ENCODE data around the gene PLCXD3.

The PLCXD3 gene
- long read RNA-seq, result 0 reads

GRCh38 chr5:41510176-41510831 is at the start of gene PLCXD3:
Gene PLCXD3, minus strand, starts transcription at chr5:41510601. Its CDS starts 75 bp downstream, at chr5:41510526.
- H3K4me3 ChIP-seq (replicated peaks; ENCODE audit: insufficient read depth, low read length), result no peak within 1 kb of the TSS
- H3K27ac ChIP-seq (replicated peaks), result no peak within 1 kb of the TSS
- DNase-seq (ENCODE audit: low read depth in 1 of 2, low spot score in 1 of 2), result no peak
- peaks cover 15% of the 10 kb centered on the region for H3K27me3 ChIP-seq (ENCODE audit: insufficient read depth, poor library complexity, severe bottlenecking)
- TF ChIP-seq SPI1 (IDR thresholded peaks at IDR 0.05; ENCODE audit: borderline replicate concordance, low read depth) (no peak), POLR2AphosphoS5 (IDR thresholded peaks at IDR 0.05; ENCODE audit: low read depth) (no peak), CTCF (IDR thresholded peaks at IDR 0.05; ENCODE audit: insufficient read depth, low read length) (no peak), REST (IDR thresholded peaks at IDR 0.05; ENCODE audit: insufficient replicate concordance, low read depth) (no peak), GABPA (IDR thresholded peaks at IDR 0.05; ENCODE audit: low read depth) (no peak)

GRCh38 chr5:41559184-41559583 is 48.8 kb upstream of the PLCXD3 start:
- H3K4me3 ChIP-seq (replicated peaks; ENCODE audit: insufficient read depth, low read length), result no peak overlapping the region
- DNase-seq (ENCODE audit: low read depth in 1 of 2, low spot score in 1 of 2), result no peak
- TF ChIP-seq POLR2AphosphoS5 (IDR thresholded peaks at IDR 0.05; ENCODE audit: low read depth) (no peak), REST (IDR thresholded peaks at IDR 0.05; ENCODE audit: insufficient replicate concordance, low read depth) (no peak), SPI1 (IDR thresholded peaks at IDR 0.05; ENCODE audit: borderline replicate concordance, low read depth) (no peak), GABPA (IDR thresholded peaks at IDR 0.05; ENCODE audit: low read depth) (no peak), CTCF (IDR thresholded peaks at IDR 0.05; ENCODE audit: insufficient read depth, low read length) (no peak)
- H3K27me3 ChIP-seq (ENCODE audit: insufficient read depth, poor library complexity, severe bottlenecking), result no peaks in the 10 kb centered on the region
- no peak overlapping the region for H3K27ac ChIP-seq (replicated peaks)

GRCh38 chr5:41558295-41558694 is 47.9 kb upstream of the PLCXD3 start:
- DNase-seq (ENCODE audit: low read depth in 1 of 2, low spot score in 1 of 2), result no peak
- TF ChIP-seq POLR2AphosphoS5 (IDR thresholded peaks at IDR 0.05; ENCODE audit: low read depth) (no peak), SPI1 (IDR thresholded peaks at IDR 0.05; ENCODE audit: borderline replicate concordance, low read depth) (no peak), CTCF (IDR thresholded peaks at IDR 0.05; ENCODE audit: insufficient read depth, low read length) (no peak), GABPA (IDR thresholded peaks at IDR 0.05; ENCODE audit: low read depth) (no peak)
- H3K27me3 ChIP-seq (ENCODE audit: insufficient read depth, poor library complexity, severe bottlenecking), result no peaks in the 10 kb centered on the region
- H3K27ac ChIP-seq (replicated peaks), result no peak overlapping the region
- H3K4me3 ChIP-seq (replicated peaks; ENCODE audit: insufficient read depth, low read length), result no peak overlapping the region

DNA sequence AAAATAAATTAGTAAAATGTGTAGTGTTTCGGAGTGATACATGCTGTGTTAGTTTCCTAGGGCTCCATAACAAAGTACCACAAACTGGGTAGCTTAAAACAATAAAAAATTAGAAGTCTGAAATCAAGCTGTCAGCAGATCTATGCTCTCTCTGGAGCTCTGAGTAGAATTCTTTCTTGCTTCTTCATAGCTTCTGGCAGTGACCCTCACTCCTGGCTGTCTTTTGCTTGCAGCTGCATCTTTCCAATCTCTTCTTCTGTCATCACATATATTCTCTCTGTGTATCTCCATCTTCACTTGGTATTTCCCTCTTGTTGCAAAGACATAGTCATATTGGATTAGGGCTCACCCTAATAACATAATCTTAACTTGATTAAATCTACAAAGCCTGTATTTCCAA is 37.6 kb upstream of the PLCXD3 start:
- Histone ChIP-seq H3K4me3 (replicated peaks; ENCODE audit: insufficient read depth, low read length) (no peak overlapping the region), H3K27me3 (ENCODE audit: insufficient read depth, poor library complexity, severe bottlenecking) (no peaks in the 10 kb centered on the region), H3K27ac (replicated peaks) (no peak overlapping the region)
- no peak for DNase-seq (ENCODE audit: low read depth in 1 of 2, low spot score in 1 of 2)
- TF ChIP-seq SPI1 (IDR thresholded peaks at IDR 0.05; ENCODE audit: borderline replicate concordance, low read depth) (no peak), GABPA (IDR thresholded peaks at IDR 0.05; ENCODE audit: low read depth) (no peak), POLR2AphosphoS5 (IDR thresholded peaks at IDR 0.05; ENCODE audit: low read depth) (no peak), REST (IDR thresholded peaks at IDR 0.05; ENCODE audit: insufficient replicate concordance, low read depth) (no peak), CTCF (IDR thresholded peaks at IDR 0.05; ENCODE audit: insufficient read depth, low read length) (no peak)

Measured in HL-60 (cell line).